NCI-H2081 (cell line): ENCODE measurements around the gene LCP1.
A peak's percentile ranks its signal among the peaks of the same experiment; 100 is the strongest.

ENCODE experiments used
- DNase-seq, 2 experiments: peaks; one replicate each; lab custom pipeline; 2025; lab: John Stamatoyannopoulos, UW

Gene LCP1

GRCh38 chr13:46127358-46128023 lies 54.5 kb downstream of the LCP1 start:
- DNase-seq, result no peak

GRCh38 chr13:46126552-46127357 lies 55.2 kb downstream of the LCP1 start:
- DNase-seq, result peak; percentile 67 to 75

- DNase-seq, result no peak
These were observed 55.9 kb downstream of the LCP1 start for GRCh38 chr13:46126056-46126455.

GRCh38 chr13:46124967-46125933 lies 56.7 kb downstream of the LCP1 start:
- no peak for DNase-seq

- no peak for DNase-seq
These were observed 57.4 kb downstream of the LCP1 start for GRCh38 chr13:46124531-46124966.

- DNase-seq, result no peak
These were observed 59.7 kb downstream of the LCP1 start for GRCh38 chr13:46122304-46122703.

- DNase-seq, result no peak
These were observed 60.3 kb downstream of the LCP1 start for GRCh38 chr13:46121597-46122163.

- DNase-seq, result no peak
These were observed 60.9 kb downstream of the LCP1 start for GRCh38 chr13:46121033-46121432.

- DNase-seq, result no peak
These were observed 61.9 kb downstream of the LCP1 start for GRCh38 chr13:46119883-46120614.

- no peak for DNase-seq
These were observed 65.1 kb downstream of the LCP1 start for GRCh38 chr13:46116653-46117502.

GRCh38 chr13:46114613-46115012 lies 67.4 kb downstream of the LCP1 start:
- no peak for DNase-seq

GRCh38 chr13:46113596-46113995 lies 68.4 kb downstream of the LCP1 start:
- no peak for DNase-seq

GRCh38 chr13:46111151-46111550 lies 70.8 kb downstream of the LCP1 start:
- DNase-seq, result no peak

- no peak for DNase-seq
These were observed 72.5 kb downstream of the LCP1 start for GRCh38 chr13:46109451-46109850.

- no peak for DNase-seq
These were observed 75.1 kb downstream of the LCP1 start for GRCh38 chr13:46106839-46107371.

GRCh38 chr13:46104868-46105267 lies 77.1 kb downstream of the LCP1 start, which contains the start of gene CPB2:
Gene CPB2 (minus strand): TSS chr13:46105033. CDS start chr13:46105009, 24 bp downstream.
- no peak for DNase-seq

- DNase-seq, result no peak
These were observed 78.9 kb downstream of the LCP1 start for GRCh38 chr13:46103037-46103436.

GRCh38 chr13:46102255-46102605 lies 79.7 kb downstream of the LCP1 start:
- no peak for DNase-seq

GRCh38 chr13:46101484-46102254 lies 80.3 kb downstream of the LCP1 start:
- DNase-seq, result peak; percentile 65 to 70
